ENCODE results near the gene CNTN5. TPM values are rescaled to one million over a fixed set of nuclear protein-coding genes. Genes with fewer than 3 reads are reported as not detected.

Gene CNTN5
- total and polyA plus RNA-seq, 2 donors (not counting 1 experiment from before 2014, with no cell fraction given) = not detected

GRCh38 chr11:99973993-99974392 lies 953.2 kb downstream of the CNTN5 start:
- Mint-ChIP-seq H3K27me3 (no peaks in the 10 kb centered on the region), H3K4me3 (no peak overlapping the region), H3K4me1 (no peaks in the 10 kb centered on the region), H3K9me3 (ENCODE audit: insufficient read depth) (peaks cover 9% of the 10 kb centered on the region), H3K27ac (no peak overlapping the region)
- Histone ChIP-seq H3K36me3 (replicated peaks in 1 of 2; ENCODE audit: control extremely low read depth in 1 of 2, control insufficient read depth in 1 of 2, extremely low read depth in 1 of 2, insufficient read depth in 2 of 2, low read length in 1 of 2) (no peaks in the 10 kb centered on the region), H3K79me2 (ENCODE audit: control insufficient read depth, insufficient read depth, low read length) (no peaks in the 10 kb centered on the region), H3K4me2 (replicated peaks; ENCODE audit: low read depth, low read length, poor library complexity, severe bottlenecking) (no peak overlapping the region), H2AFZ (ENCODE audit: insufficient read depth, low read depth, low read length, poor library complexity, severe bottlenecking) (no peak overlapping the region), H3K27me3 (replicated peaks in 1 of 4; ENCODE audit: control extremely low read depth in 1 of 4, control insufficient read depth in 3 of 4, insufficient read depth in 4 of 4, low read length in 3 of 4) (no peaks in the 10 kb centered on the region), H3K27ac (ENCODE audit: low read length in 2 of 2) (no peak overlapping the region), H4K20me1 (ENCODE audit: control insufficient read depth, insufficient read depth, low read length, poor library complexity, severe bottlenecking) (no peaks in the 10 kb centered on the region), H3K9ac (ENCODE audit: low read length) (no peak overlapping the region), H3K4me1 (ENCODE audit: control insufficient read depth in 2 of 2, insufficient read depth in 2 of 2, low read length in 2 of 2) (no peaks in the 10 kb centered on the region), H3K9me3 (ENCODE audit: control extremely low read depth in 1 of 3, control insufficient read depth in 2 of 3, insufficient read depth in 1 of 3, low read length in 2 of 3) (peaks cover 0 to 8% (median 0%) of the 10 kb centered on the region in 3 donors), H3K4me3 (ENCODE audit: control extremely low read depth in 1 of 5, extremely low read depth in 1 of 5, insufficient read depth in 1 of 5, low read depth in 2 of 5, low read length in 4 of 5) (no peak overlapping the region)
- no peak for TF ChIP-seq CTCF (IDR thresholded peaks at IDR 0.05)
- TF ChIP-seq EZH2 (IDR thresholded peaks at IDR 0.05; ENCODE audit: borderline replicate concordance, insufficient read depth, low read depth, low read length, poor library complexity, severe bottlenecking) = no peak
- WGBS (ENCODE audit: insufficient coverage) = no CpG with 5 or more reads among the region's 4 CpGs
- DNase-seq (no peak), ATAC-seq (ENCODE audit: low read depth) (no peak)
- POLR2A ChIA-PET = no interaction called here
- CTCF ChIA-PET = no interaction called here
- intact Hi-C loops (cut with micrococcal nuclease) = no loop called here

- ATAC-seq (ENCODE audit: low read depth) (no peak), DNase-seq (no peak)
- Histone ChIP-seq H3K4me3 (ENCODE audit: control extremely low read depth in 1 of 5, extremely low read depth in 1 of 5, insufficient read depth in 1 of 5, low read depth in 2 of 5, low read length in 4 of 5) (no peak overlapping the region), H2AFZ (ENCODE audit: insufficient read depth, low read depth, low read length, poor library complexity, severe bottlenecking) (no peak overlapping the region), H3K9me3 (ENCODE audit: control extremely low read depth in 1 of 3, control insufficient read depth in 2 of 3, insufficient read depth in 1 of 3, low read length in 2 of 3) (peaks cover 0 to 11% (median 0%) of the 10 kb centered on the region in 3 donors), H3K27ac (ENCODE audit: low read length in 2 of 2) (no peak overlapping the region), H3K27me3 (replicated peaks in 1 of 4; ENCODE audit: control extremely low read depth in 1 of 4, control insufficient read depth in 3 of 4, insufficient read depth in 4 of 4, low read length in 3 of 4) (no peaks in the 10 kb centered on the region), H3K4me2 (replicated peaks; ENCODE audit: low read depth, low read length, poor library complexity, severe bottlenecking) (no peak overlapping the region), H3K9ac (ENCODE audit: low read length) (no peak overlapping the region), H3K36me3 (replicated peaks in 1 of 2; ENCODE audit: control extremely low read depth in 1 of 2, control insufficient read depth in 1 of 2, extremely low read depth in 1 of 2, insufficient read depth in 2 of 2, low read length in 1 of 2) (no peaks in the 10 kb centered on the region), H3K79me2 (ENCODE audit: control insufficient read depth, insufficient read depth, low read length) (no peaks in the 10 kb centered on the region), H3K4me1 (ENCODE audit: control insufficient read depth in 2 of 2, insufficient read depth in 2 of 2, low read length in 2 of 2) (no peaks in the 10 kb centered on the region), H4K20me1 (ENCODE audit: control insufficient read depth, insufficient read depth, low read length, poor library complexity, severe bottlenecking) (no peaks in the 10 kb centered on the region)
- TF ChIP-seq CTCF (IDR thresholded peaks at IDR 0.05) (no peak), EZH2 (IDR thresholded peaks at IDR 0.05; ENCODE audit: borderline replicate concordance, insufficient read depth, low read depth, low read length, poor library complexity, severe bottlenecking) (no peak)
- H3K9me3 Mint-ChIP-seq (ENCODE audit: insufficient read depth) = peaks cover 5% of the 10 kb centered on the region
- WGBS (ENCODE audit: insufficient coverage) = 56% methylated on average over 2 of the region's 2 CpGs
- POLR2A ChIA-PET = no interaction called here
- no peaks in the 10 kb centered on the region for H3K27me3 Mint-ChIP-seq
- CTCF ChIA-PET = no interaction called here
- H3K27ac Mint-ChIP-seq = no peak overlapping the region
- no peak overlapping the region for H3K4me3 Mint-ChIP-seq
- H3K4me1 Mint-ChIP-seq = no peaks in the 10 kb centered on the region
- intact Hi-C loops (cut with micrococcal nuclease) = no loop called here
These were observed 958.3 kb downstream of the CNTN5 start for GRCh38 chr11:99979042-99979441.

All from B cell (primary cell).